Transverse colon (tissue), 4 donors: ENCODE measurements around the gene SNRNP48.

Experiments used
- EP300 ChIP-seq: sonication (generic); formaldehyde crosslinking; IDR thresholded peaks from one replicate; pipeline ENCODE4 v1.6.1; 2017; ENCODE audit warnings: antibody characterized with exemption, low read depth
- POLR2A ChIP-seq: fragments of 450-650 bp; IDR thresholded peaks from one replicate; pipeline ENCODE4 v1.6.1; 2016; ENCODE audit warnings: antibody characterized with exemption, mild to moderate bottlenecking, moderate library complexity
- POLR2AphosphoS5 ChIP-seq, 3 donors: sonication (generic); formaldehyde crosslinking; IDR thresholded peaks; one replicate each; pipeline ENCODE4 v1.6.1; 2016; ENCODE audit warnings: antibody characterized with exemption in 3 of 3
- TF ChIP-seq, protein P1 (sequence below), 5 experiments: fragments of 200-600 bp in 3 of 5; fragments of 450-650 bp in 2 of 5; sonication (generic) in 3 of 5; IDR thresholded peaks; 1 replicate in 2 of 5; 2 replicates in 3 of 5; pipeline ENCODE4 v1.5.1; 2016 to 2017; ENCODE audit warnings: antibody characterized with exemption in 5 of 5, inconsistent platforms in 3 of 5, mild to moderate bottlenecking in 2 of 5, moderate library complexity in 1 of 5

DNA sequence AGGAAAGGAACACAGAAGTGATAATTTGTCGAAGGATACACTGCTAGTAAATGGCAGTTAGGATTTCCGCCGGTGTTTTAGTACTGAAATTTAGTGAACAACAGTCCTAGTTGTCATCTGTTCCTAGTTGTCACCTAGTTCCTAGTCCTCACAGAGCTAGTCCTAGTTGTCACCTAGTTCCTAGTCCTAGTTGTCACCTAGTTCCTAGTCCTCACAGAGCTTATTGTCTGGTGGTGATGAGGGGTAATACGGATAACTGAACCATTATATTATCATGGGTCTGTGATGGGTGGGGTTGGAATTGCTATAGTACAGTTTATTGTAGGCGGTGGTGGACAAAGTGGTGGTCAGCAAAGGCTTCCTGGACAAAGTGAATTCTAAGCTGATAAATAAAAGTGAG, 1.8 kb downstream of the SNRNP48 start:
- TF ChIP-seq EP300 (no peak), POLR2A (no peak), POLR2AphosphoS5 (IDR thresholded peaks at IDR 0.05) (no peak)
- TF ChIP-seq, protein P1, sequence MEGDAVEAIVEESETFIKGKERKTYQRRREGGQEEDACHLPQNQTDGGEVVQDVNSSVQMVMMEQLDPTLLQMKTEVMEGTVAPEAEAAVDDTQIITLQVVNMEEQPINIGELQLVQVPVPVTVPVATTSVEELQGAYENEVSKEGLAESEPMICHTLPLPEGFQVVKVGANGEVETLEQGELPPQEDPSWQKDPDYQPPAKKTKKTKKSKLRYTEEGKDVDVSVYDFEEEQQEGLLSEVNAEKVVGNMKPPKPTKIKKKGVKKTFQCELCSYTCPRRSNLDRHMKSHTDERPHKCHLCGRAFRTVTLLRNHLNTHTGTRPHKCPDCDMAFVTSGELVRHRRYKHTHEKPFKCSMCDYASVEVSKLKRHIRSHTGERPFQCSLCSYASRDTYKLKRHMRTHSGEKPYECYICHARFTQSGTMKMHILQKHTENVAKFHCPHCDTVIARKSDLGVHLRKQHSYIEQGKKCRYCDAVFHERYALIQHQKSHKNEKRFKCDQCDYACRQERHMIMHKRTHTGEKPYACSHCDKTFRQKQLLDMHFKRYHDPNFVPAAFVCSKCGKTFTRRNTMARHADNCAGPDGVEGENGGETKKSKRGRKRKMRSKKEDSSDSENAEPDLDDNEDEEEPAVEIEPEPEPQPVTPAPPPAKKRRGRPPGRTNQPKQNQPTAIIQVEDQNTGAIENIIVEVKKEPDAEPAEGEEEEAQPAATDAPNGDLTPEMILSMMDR (IDR thresholded peaks at IDR 0.05): no peak
